ENCODE data around the gene PCP2. TPM values are rescaled to one million over a fixed set of nuclear protein-coding genes. Genes with fewer than 3 reads are reported as not detected.

The PCP2 gene
- total and polyA plus RNA-seq, 2 of the 13 experiments (the other 11 are each of a cell fraction or from before 2014, with no cell fraction given) = 0.62 TPM; not detected in 1

DNA sequence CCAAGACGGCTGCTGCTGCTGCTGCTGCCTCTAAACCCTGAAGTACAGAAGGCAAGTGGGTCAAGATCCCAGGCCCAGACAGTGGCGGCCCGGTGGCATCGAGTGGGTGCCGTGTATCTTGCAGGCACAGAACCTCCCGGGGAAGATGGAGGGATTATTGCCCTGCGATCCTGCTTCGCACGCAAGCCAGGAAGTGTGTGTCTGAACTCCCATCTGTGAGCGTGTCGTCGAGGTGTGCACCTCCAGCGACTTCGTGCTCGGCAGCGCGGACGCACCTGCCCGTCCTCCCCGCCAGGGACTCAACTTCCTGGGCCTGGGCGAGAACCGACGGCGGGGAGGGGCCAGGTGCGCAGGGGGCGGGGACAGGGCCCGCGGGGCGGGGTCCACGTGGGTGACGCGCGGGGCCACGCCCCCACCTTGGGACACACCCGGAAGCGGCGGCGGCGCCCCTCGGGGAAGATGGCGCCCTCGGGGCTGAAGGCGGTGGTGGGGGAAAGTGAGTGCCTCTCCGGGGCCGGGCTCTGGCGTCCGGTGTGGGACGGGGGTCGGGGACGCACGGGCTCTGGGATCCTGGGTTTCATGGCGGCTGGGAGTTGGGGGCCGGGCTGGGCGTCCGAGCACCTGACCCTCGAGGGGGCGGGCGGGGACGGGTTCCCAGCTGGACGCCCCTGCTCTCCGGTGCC, 3.3 kb upstream of the PCP2 start, which contains the start of gene STXBP2 (continued):
- TF ChIP-seq ZNF670 (CRISPR knock-in tag; IDR thresholded peaks at IDR 0.05; ENCODE audit: borderline replicate concordance) = 0 out of 2 replicates have a peak, but pooled peaks have one; percentile 55
- no peak for TF ChIP-seq MAF1 (CRISPR knock-in tag; IDR thresholded peaks at IDR 0.05; ENCODE audit: borderline replicate concordance)
- no peak for TF ChIP-seq ZNF883 (CRISPR knock-in tag; IDR thresholded peaks at IDR 0.05; ENCODE audit: not compliant biosample characterization)
- TF ChIP-seq ZNF296 (CRISPR knock-in tag; conservative IDR thresholded peaks at IDR 0.05) = no peak
- no peak for TF ChIP-seq ZNF589 (CRISPR knock-in tag; conservative IDR thresholded peaks at IDR 0.05)
- peak; percentile 20; the same call in 1 of the 2 replicates for TF ChIP-seq HNF1B (CRISPR knock-in tag; IDR thresholded peaks at IDR 0.05)
- TF ChIP-seq ZNF263 (CRISPR knock-in tag; IDR thresholded peaks at IDR 0.05) = peak; percentile 77
- TF ChIP-seq CENPT (CRISPR knock-in tag; IDR thresholded peaks at IDR 0.05; ENCODE audit: low read depth) = peak; percentile 78; the same call in 1 of the 2 replicates
- no peak for TF ChIP-seq ZNF577 (CRISPR knock-in tag; IDR thresholded peaks at IDR 0.05; ENCODE audit: borderline replicate concordance, low read depth)
- peak in 1 of 2 experiments; percentile 26; a peak in 1 of 4 replicates for TF ChIP-seq KLF16 (CRISPR knock-in tag; IDR thresholded peaks at IDR 0.05)
- no peak for TF ChIP-seq RELA (CRISPR knock-in tag; IDR thresholded peaks at IDR 0.05)
- TF ChIP-seq, protein P1, sequence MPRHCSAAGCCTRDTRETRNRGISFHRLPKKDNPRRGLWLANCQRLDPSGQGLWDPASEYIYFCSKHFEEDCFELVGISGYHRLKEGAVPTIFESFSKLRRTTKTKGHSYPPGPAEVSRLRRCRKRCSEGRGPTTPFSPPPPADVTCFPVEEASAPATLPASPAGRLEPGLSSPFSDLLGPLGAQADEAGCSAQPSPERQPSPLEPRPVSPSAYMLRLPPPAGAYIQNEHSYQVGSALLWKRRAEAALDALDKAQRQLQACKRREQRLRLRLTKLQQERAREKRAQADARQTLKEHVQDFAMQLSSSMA (CRISPR knock-in tag; IDR thresholded peaks at IDR 0.05) = no peak; the same call in 1 of the 2 replicates
- TF ChIP-seq ZNF891 (CRISPR knock-in tag; IDR thresholded peaks at IDR 0.05) = no peak
- TF ChIP-seq MXI1 (IDR thresholded peaks at IDR 0.05; ENCODE audit: borderline replicate concordance, low read depth, low read length) = peak; percentile 81; the same call in 1 of the 3 replicates
- TF ChIP-seq SIX4 (CRISPR knock-in tag; IDR thresholded peaks at IDR 0.05) = no peak; the same call in 1 of the 2 replicates
- peak; percentile 53; the same call in 1 of the 2 replicates for TF ChIP-seq ZNF160 (CRISPR knock-in tag; IDR thresholded peaks at IDR 0.05)
- TF ChIP-seq HOXD1 (CRISPR knock-in tag; IDR thresholded peaks at IDR 0.05) = no peak
- no peak for TF ChIP-seq HNF4A (CRISPR knock-in tag; IDR thresholded peaks at IDR 0.05)
- no peak for TF ChIP-seq AHR (CRISPR knock-in tag; IDR thresholded peaks at IDR 0.05)
- TF ChIP-seq HINFP (CRISPR knock-in tag; IDR thresholded peaks at IDR 0.05; ENCODE audit: low read depth) = peak; percentile 85; the same call in 1 of the 2 replicates
- TF ChIP-seq ZNF614 (CRISPR knock-in tag; IDR thresholded peaks at IDR 0.05; ENCODE audit: borderline replicate concordance) = no peak
- TF ChIP-seq HOXA7 (CRISPR knock-in tag; IDR thresholded peaks at IDR 0.05) = no peak
- peak; percentile 86; the same call in 1 of the 2 replicates for TF ChIP-seq ZNF451 (CRISPR knock-in tag; IDR thresholded peaks at IDR 0.05)
- TF ChIP-seq, protein P2, sequence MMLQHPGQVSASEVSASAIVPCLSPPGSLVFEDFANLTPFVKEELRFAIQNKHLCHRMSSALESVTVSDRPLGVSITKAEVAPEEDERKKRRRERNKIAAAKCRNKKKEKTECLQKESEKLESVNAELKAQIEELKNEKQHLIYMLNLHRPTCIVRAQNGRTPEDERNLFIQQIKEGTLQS (CRISPR knock-in tag; IDR thresholded peaks at IDR 0.05) = no peak
- TF ChIP-seq MTF1 (CRISPR knock-in tag; IDR thresholded peaks at IDR 0.05) = no peak
- TF ChIP-seq SMAD3 (CRISPR knock-in tag; IDR thresholded peaks at IDR 0.05) = no peak
- TF ChIP-seq ZNF75D (CRISPR knock-in tag; IDR thresholded peaks at IDR 0.05; ENCODE audit: borderline replicate concordance) = no peak
- TF ChIP-seq BCL6 (CRISPR knock-in tag; IDR thresholded peaks at IDR 0.05) = no peak
